HG02981 (cell line): ENCODE results near the gene ADGRF4.
"Not testable (repeated sequence)": the region's sequence is repeated elsewhere in the genome, so short reads cannot be mapped to it uniquely, and the experiment has no call there.

Experiments
- ATAC-seq: cut with Tn5 transposase; IDR thresholded peaks from one replicate; pipeline ENCODE4 v1.9.1; 2021; ENCODE audit warnings: mild to moderate bottlenecking, moderate library complexity; ENCODE audit not compliant: unreplicated experiment

The ADGRF4 gene

DNA sequence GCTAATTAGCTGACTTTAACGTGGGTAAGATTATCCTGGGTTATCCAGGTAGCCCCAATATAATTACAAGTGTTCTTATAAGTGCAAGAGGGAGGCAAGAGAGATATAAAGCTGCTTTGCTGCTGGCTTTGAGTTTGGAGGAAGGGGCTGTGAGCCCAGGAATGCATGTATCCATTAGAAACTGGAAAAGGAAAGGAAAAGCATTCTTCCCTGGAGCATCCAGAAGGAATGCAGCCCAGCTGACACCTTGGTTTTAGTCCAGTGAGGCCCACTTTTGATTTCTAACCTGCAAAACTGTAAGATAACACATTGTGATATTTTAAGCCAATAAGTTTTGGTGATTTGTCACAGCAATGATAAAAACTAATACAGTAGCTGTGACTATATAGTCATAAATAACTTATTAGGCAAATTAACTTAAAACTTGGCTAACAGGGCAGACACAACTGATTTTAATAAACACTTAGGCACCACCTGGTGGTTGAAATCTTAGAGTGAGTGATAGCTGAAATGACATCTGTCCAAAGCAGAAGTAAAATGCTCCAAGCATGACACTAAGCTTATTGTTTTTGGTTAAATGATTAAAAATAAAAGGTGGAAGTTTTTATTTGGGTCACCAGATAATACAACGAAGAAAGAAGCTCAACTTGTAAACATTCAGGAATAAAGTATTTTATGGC lies 35.6 kb downstream of the ADGRF4 start:
- peak; percentile 80 for ATAC-seq

DNA sequence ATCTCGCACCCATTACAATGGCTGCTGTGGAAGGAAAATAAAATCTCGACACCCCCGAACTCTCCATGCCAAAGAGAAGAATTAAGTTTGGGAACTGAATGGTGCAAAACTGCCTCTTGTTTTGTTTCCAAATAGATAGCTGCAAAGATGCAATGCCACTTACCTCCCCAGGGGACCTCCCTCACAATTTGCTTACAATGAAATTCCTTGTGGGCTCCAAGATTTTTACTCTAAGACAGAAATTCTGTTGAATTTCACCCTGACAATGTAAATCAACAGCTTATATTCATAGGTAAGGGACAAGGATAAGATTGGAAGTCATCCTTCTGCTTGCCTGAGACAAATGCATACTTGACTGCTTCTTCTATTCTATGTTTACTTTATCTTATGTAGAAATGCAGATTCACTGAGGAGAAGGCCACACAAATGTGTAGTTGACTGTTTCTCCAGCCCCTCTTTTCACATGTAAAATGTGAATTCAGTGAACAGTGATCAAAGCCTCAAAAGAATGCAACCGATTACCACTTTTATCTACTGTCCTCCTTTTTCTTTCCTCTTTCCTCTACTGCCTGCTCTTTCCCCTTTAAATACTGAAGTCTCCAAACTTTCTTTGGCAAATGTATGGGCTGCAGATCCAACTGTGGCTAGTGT lies 36.6 kb downstream of the ADGRF4 start:
- no peak for ATAC-seq

DNA sequence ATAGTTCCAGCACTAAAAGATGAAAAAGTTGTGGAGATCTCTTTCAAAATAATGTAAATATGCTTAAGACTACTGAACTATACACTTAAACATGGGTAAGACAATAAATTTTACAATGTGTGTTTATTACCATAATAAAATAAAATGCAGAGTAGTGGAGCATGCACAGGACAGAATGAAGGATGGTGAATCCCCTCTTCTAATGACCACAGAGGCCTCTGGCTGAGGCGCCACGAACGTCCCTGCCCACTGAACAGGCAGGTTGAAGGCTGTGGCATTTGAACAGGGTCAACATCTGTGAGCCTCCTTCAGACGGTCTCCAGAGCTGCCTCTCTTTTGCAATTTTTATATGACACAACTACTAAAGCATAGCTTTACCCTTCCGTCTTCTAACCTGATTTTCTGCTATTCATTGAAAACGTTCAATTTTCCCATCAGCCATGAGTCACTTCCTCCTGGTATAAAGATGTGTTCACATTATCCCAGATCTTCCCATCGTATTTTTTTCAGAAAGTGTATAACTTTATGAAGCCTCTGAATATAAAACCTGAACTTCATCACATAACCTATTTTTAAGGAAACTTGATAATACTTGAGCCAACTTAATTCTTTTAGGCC lies 37.8 kb downstream of the ADGRF4 start:
- ATAC-seq = no peak

DNA sequence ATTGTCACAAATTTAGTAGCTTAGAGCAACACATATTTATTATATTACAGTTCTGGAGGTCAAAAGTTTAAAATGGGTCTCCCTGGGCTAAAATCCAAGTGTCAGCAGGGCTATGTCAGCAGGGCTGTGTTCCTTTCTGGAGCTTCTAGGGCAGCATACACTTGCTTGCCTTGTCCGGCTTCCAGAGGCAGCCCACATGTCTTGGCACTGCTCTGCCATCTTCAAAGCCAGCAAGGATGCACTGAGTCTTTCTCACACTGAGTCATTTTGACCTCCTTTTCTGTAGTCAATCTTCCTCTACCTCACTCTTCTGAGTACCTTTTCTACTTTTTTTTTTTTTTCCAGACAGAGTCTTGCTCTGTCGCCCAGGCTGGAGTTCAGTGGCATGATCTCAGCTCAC lies 39.0 kb downstream of the ADGRF4 start:
- no peak for ATAC-seq

DNA sequence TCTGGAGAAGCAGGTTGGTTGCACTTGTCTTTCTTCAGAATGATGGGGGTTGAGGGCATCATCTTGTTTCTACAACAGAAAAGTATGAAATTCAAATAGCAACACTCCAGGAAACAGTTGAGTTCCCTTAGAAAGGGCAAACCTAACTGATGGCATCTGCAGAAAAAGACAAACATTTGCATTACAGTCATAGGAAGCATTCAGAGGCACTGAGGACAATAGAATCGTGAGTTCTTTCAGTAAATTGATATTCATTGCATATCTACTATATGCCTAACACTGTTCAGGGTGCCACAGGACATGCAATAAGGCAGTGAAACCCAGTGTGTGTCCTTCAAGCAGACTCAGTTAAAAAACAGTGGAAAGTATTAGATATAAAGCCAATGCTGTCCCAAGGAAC lies 42.3 kb downstream of the ADGRF4 start:
- no peak for ATAC-seq

DNA sequence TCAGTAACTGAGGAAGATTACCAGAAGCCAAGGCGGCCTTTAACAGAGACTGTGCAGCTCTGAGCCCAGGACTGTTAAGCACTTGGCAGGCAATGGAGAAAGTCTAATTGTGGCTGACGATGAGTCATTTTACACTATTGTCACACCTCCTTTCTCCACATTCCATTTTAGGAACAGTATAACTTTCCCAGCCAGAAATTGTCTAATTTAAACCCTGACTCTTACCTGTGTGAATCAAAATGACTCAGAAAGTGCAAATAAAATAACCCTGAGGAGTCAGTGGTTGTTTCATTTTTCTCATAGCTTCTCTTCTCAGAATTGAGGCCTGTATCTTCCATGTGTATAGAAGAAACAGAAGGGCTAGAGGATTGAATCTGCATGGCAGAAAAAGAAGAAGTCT lies 43.4 kb downstream of the ADGRF4 start:
- no peak for ATAC-seq

DNA sequence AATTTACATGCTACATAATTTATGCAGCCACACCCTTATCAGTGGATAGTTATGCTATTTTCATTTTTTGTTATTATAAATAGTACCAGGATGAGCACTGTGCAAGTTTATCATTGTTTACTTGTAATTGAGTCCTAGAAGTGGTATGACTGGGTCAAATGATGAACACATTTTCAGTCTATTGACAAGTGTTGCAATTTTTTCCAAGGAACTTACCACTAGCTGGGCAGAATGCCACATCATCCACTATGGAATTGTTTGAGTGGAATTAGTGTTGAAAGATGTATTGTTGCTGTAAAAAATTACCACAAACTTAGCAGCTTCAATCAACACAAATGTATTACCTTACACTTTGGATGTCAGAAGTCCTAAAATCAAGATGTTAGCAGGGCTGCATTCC lies 45.4 kb downstream of the ADGRF4 start:
- no peak for ATAC-seq

DNA sequence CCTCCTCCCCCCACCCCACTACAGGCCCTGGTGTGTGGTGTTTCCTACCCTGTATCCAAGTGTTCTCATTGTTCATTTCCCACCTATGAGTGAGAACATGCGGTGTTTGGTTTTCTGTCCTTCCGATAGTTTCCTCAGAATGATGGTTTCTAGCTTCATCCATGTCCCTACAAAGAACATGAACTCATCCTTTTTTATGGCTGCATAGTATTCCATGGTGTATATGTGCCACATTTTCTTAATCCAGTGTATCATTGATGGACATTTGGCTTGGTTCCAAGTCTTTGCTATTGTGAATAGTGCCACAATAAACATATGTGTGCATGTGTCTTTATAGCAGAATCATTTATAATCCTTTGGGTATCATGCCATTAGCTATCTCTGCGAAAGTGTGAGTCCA lies 46.9 kb downstream of the ADGRF4 start:
- not testable (repeated sequence) for ATAC-seq

DNA sequence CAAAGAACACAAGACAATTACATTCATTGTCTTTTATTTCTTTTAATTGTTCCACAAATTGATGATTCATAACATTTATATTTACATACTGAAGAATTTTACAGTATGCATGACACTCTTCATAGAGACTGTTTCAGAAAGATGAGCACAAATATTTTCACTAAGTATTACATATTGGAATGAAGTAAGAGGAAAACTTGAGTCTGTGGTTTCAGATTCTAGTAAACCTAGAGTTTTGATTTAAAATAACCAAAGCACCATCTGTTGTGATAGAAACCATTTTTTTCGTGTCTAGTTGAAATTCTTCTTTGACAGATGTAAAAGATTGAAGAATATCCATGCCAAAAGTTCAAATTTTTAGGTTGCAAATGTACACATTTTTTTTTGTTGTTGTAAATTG lies 51.4 kb downstream of the ADGRF4 start:
- no peak for ATAC-seq

DNA sequence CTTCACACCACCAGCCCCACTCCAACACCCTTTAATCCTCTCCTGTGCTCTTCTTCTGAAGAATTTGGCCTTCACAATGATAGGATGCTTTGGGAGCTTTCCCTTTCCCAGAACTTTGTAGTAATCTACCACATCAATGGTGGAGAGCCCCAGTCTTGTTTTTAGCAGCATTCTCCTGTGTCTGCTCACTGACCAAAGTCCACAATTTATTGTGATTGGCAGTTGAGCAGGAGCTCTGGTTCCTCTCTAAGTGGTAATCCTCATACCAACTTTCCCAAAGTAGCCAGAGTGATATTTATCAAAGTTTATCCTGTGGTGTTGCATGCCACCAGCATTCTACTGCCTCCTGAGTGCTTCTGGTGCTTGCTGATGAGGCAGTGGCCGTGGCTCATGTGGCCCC lies 54.4 kb downstream of the ADGRF4 start:
- no peak for ATAC-seq

DNA sequence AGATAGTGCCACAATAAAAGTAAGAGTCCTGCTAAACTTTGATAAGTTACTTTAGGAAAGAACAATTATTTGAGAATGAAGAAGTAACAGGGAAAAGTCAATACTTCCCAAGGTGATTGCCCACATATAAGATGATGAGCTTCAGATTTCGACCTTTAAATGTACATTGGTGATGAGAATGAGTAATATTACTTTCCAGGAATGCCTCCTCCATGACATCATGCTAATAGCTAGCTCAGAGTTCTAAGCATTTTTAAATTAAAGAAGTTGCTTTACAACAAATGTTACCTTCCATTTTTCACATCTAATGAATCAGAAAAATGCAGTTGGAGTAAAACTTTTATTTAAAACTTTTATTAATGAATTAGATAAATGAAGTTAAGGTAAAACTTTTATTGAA lies 61.0 kb downstream of the ADGRF4 start:
- ATAC-seq = no peak

DNA sequence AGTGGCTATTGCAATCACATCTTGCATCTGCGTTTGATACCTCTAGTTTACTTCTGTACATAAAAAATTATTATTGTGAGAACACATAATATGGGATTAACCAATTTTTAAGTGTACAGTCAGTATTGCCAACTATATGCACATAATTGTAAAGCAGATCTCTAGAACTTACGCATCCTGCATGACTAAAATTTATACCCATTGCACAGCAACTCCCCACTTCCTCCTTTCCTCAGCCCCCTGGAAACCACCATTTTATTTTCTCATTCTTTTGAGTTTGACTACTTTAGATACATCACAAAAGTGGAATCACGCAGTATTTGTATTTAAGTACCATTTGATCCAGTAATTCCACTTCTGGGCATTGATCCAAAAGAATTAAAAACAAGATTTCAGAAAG lies 64.1 kb downstream of the ADGRF4 start:
- ATAC-seq = no peak

DNA sequence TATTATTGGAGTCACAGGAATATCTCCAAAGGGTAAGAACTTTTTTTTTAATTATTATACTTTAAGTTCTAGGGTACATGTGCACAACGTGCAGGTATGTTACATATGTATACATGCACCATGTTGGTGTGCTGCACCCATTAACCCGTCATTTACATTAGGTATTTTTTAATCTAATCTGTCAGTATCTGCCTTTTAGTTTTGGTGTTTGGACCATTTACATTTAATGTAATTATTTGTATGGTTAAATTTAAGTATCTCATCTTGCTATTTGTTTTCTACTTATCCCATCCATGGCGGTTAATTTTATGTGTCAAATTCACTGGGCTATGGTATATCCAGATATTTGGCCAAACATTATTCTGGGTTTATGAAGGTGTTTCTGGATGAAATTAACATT lies 68.1 kb downstream of the ADGRF4 start:
- ATAC-seq = no peak

DNA sequence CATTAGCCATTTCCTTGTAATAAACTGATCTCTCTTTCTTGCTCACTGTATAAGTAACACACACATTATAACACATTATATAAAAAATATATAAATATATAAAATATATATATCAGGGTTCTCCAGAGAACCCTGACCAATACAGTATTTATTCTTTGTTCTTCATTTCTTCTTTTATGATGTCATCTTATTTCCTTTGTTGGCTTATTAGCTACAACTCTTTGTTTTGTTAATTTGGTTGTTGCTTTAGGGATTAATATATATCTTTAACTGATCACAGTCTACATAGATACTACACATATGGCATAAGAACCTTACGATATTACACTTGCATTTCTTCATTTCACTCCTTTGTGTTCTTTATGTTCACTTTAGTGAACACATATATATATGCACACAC lies 68.7 kb downstream of the ADGRF4 start:
- no peak for ATAC-seq

DNA sequence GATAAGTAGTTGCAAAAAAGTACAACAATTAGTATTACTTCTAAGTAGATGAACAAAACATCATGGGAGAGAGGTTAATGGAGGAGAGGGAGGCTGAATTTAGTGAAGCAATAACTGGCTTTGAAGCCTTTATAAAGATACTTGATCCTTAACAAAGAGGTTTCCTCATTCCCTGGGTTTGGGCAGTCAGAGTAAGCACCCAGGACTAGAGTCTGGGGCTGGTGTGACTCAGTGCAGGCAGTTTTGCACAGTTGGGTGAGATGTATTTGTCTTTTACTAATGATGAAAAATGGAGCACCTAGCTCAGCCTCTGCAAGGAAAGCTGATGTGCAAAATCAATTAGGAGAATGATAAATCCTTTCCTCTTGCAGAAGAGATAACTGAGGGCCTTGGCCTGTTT lies 71.6 kb downstream of the ADGRF4 start:
- no peak for ATAC-seq
